Stimulated activated CD8-positive, alpha-beta memory T cell treated with anti-CD3 and anti-CD28 coated beads, Interleukin-7, amount 100 ng/mL, for 1 hour (primary cell): Measurements from ENCODE around the gene GLI3.

ENCODE experiments used
- DNase-seq, 2 donors: peaks; one replicate each; pipeline ENCODE4 v3.0.0-alpha.2; 2020; ENCODE audit warnings: low read depth in 2 of 2

Gene GLI3

DNA sequence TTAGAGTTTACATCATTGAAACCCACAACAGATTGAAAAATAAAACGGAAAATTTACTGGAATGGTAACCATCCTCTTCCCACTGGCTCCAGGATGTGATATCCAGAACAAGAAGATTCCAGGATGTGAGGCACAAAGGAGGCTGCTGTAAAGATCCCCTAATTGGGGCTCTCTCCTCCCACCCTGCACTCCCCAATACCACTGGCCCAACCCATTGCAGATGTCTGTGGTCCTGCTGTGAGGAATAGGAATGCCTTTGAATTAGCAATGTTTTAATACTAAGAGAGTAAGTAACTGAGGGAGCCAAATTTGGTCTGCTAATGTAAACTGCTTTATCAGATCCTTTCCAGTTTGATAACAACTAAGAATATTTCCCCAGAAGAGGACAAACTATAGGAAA lies 308.2 kb downstream of the GLI3 start:
- no peak for DNase-seq

DNA sequence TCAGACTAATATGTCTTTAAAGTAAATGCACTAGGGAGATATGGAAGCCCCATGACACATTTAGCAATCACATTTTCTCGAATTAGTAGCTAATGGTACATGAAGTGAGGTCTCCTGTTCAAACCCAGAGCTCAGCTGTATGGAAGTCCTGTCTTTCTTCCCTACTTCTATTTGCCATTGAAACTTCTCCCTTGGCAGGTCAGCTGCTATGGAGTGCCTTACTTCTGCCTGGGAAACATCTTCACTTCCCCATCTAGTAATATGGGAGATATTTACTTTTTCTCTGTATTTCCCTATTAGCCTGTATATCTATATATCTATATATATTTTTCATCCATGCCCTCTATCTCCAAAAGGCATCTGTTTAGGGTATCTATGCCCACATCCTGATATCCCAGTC lies 308.8 kb downstream of the GLI3 start:
- DNase-seq, result no peak

DNA sequence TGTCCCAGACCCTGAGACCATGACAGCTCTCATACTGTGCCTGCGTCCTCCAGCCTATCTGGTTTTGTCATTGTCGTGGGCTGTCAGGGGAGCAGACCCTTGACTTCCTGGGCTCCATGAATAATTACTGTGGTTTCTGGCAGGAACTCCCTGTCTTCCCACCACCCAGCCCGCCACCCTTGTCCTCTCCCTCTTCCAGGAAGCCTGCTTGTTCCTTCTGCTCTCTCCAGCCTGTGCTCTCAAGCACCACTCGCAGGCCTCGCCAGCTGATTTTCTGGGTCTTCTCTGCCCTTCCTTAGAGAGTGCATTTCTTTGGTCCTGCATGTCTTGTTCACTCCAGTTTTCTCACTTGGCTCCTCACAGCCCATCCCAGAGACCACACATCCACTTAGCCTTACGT lies 309.6 kb downstream of the GLI3 start:
- DNase-seq, result no peak

DNA sequence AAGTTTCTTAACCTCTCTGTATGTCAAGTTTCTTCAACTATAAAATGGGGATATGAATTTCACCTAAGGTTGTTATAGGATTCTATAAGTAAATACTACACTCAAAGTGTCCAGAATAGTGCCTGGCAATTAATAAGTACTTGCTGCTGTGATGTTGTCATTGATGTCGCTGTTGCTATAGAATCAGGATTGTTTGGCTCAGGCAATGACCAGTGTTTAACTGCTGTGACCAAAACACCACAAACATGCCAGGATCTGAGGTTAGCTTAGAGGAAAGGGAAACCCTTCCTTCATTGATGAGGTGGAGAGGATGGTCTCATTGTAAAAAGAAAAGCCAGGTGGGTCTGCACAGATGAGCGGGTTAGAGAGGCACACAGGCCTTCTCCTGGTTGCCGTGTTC lies 311.1 kb downstream of the GLI3 start:
- no peak for DNase-seq

DNA sequence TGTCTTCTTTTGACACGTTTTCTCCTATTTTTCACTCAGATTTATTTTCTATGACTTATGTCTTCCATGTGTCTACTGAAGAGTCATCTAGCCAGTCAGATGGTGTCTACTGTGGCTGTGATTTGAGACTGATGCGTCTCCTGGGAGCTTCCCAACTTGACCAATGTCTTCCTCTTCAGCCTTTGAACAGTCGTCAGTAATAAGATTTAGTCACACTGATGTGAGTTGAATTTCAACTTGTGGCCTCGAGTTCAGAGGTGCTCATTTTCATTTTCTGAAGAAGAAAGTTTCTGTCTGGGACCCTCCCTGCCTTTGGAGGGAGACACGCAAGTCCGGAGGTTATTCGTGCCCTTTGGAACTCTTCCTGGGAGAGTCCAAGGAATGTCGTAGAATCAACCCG lies 312.2 kb downstream of the GLI3 start:
- no peak for DNase-seq

DNA sequence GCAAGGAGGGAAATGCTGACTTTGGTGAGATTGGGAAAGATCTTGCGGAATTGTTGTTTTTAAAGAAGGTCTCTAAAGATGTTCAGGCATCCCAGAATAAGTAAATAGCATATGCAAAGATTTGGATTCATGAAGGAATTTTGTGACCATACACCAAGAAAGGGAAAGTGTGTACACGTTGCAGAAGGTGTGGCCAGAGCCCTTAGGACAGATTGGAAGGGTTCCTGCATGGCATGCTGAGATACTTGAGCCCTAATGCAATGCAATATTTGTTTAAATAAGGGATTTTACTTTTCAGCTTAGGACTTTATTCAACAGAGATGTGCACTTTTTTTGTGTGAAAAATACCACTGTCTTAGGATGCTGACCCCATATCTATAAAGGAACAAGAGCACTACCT lies 314.6 kb downstream of the GLI3 start:
- DNase-seq, result no peak

DNA sequence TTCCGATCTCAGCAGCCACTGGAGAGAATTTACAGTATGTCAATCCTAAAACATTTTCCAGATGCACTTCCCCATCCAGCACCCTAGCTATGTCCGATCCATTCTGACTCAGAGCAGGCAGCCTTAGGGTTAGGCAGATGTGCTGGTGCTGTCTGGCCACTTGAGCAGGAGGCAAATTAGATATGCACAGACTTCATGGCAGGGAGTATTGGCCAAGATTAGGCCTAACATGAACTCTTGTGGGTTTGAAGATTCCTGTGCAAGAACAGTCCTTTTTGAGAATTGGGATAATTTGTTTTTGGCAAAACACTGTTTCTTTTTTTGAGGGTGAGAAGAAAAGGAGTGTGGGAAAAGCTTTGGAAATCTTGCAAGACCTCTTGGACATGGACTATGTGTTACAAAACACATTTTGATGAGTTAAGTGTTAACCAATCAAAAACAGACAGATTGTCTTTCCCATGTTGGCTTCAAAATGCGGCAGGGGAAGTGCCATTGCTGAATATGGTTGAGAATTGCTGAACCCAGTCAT lies 315.5 kb downstream of the GLI3 start:
- no peak for DNase-seq

DNA sequence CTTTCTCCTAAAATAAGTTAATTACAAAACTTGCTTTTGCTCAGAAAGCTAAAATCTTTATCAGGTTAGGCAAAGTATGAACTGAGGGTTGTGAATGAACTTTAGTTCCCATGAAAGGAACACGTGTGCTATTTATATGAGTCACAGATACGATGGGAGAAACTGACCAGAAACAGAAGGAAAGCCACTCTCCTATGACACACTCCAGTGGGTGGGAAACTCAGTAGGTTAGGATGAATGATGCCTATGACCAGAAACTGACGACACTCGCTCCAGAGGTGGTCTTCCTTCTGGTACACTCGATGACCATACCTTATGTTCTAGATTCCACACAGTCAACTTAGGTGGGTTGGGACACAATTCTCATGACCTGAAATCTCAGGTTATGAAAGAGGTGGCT lies 318.4 kb downstream of the GLI3 start:
- DNase-seq, result no peak

DNA sequence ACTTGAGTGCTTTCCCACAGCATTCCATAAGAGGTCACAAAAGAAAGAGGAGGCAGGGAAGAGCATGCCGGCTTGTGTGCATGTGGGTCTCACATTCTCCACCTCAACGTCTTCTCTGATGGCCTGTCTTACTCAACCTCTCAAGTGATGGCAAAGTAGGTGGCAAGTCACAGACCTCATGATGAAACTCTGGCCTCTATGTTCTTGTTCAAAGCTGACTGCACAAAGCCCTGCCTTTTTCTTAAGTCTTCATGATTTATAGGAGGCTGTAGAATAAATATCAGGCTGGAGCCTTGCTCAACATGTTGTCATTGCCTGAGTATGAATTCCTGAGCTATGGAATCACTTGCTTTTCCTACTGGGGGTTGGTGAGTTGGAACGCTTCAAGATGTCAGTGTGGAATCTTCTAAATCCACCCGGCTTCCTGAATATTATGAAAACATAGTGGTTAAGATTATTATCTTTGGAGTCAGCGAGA lies 320.5 kb downstream of the GLI3 start:
- DNase-seq, result no peak

DNA sequence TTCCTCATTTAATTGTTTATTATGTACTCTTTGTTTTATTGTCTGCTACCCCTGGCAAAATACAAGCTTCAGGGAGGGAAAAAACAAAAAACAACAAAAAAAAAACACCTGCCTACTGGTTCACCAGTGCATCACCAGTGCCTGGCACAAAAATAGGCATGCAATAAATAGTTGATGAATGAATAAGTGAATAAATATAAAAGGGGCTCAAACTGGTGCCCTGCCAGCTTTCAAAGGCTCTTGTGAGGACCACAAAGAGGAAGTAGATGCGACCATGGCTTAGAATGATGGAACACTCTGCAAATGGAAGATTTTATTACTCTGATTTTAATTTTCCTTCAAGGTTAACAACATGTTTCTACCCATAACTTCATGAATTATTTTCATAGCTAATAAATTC lies 321.1 kb downstream of the GLI3 start:
- no peak for DNase-seq

DNA sequence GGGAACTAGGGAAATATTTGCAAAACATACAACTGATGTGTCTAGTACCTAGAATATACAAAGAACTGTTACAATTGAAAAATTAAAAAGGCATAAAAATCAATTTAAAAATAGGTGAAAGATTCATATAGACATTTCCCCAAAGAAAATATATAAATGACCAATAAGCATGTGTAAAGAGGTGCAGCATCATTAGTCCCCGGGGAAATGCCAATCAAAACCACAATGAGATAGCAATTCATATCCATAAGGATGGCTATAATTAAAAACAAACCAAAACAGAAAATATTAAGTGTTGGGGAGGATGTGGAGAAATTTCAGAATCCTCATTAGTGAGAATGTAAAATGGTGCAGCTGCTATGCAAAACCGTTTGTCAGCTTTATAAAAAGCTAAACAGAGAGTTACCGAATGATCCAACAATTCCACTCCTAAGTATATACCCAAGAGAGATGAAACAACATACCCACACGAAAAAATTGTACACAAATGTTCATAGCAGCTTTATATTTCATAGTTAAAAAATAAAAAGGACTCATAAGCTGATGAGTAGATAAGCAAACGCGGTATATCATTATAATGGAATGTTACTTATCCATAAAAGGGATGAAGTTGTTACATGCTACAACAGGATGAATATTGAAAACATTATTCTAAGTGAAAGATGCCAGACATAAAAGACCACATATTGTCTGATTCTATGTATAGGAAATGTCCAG lies 324.0 kb downstream of the GLI3 start:
- no peak for DNase-seq

DNA sequence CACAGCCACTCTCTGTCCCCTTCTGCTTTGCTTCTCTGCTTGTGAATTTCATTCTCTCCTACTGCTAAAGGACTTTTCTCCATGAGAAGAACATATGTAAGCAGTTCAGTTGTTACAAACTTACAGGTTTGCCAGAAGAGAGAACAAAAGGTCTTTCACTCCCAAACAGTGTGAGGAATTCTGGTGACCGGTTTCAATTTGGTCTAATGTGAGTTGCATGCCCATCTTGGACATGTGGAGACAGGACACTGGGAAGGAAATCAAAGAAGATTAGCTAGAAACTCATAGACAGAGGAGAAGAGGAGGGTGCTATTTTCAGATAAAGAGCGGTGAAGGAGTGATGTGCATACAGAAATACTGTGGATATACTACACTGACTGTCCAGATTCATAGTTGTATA lies 324.6 kb downstream of the GLI3 start:
- DNase-seq, result no peak

DNA sequence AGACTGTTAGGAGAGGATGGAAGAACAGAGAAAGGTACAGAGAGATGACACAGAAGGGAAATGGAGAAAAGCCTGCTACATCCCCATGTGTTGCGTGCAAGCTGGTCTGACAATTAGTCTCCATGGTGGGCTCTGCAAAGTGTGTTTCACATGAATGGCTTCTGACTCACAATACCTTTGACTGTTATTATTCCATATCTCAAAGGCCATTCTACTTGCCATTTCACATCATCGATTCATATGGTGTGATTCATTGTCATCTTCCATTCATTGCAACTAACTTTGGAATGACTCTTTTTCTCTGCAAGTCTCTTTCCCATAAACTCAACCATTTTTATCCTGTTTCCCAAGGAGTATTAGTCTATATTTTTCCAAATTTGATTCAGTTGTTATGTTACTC lies 325.2 kb downstream of the GLI3 start:
- DNase-seq, result no peak
